COR-L47 (cell line): ENCODE data around the gene DAGLB.

Experiments used
- DNase-seq: peaks from one replicate; lab custom pipeline; 2025; lab: John Stamatoyannopoulos, UW

Gene DAGLB

DNA sequence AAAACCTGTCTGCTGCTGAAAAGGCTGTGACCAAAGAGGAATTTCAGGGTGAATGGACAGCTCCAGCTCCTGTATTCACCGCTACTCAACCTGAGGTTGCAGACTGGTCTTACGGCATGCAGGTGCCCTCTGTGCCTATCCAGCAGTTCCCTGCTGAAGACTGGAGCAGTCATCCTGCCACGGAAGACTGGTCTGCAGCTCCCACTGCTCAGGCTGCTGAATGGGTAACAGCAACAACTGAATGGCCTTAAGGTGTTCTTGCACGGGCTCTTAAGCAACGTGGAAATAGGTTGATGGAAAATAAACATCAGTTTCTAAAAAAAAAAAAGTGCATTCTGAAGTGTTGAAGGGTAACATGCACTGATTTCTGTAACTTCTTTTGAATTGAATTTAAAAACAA, 82.3 kb downstream of the DAGLB start:
- DNase-seq, result no peak

DNA sequence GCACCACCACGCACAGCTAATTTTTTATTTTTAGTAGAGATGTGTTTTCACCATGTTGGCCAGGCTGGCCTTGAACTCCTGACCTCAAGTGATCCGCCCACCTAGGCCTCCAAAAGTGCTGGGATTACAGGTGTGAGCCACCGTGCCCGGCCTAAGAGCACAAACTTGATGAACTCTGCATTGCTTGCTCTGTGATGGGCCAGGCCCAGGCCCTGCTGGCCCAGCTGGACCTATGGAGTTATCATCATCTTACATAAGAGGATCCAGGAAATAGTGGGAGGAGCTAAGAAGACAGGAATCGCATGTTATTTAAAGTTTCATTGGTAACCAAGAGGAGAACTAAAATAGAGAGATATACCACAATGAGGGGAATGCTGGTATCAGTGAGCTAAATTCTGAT, 86.9 kb downstream of the DAGLB start:
- no peak for DNase-seq

DNA sequence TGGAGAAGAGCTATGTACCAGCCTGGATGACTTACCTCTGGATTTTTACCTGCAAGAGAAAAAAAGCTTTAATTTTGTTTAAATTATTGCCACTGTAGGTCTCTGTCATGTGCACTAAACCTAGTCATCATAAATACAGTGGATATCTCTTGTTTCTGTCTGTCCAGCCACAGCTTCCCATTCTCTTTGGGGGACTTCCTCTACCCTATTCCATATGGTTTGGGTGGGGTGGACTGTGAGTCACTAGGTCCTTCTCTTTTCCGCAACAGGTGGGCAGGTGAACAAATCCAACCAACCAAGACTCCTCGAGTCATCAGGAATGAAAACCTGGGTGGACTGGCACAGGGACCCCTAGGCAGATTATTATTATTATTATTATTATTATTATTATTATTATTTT, 88.0 kb downstream of the DAGLB start:
- no peak for DNase-seq
